Motor neuron (in vitro differentiated cells): ENCODE data around the gene SPATA13. TPM values are rescaled to one million over a fixed set of nuclear protein-coding genes. Genes with fewer than 3 reads are reported as not detected.
"Not testable (repeated sequence)": the region's sequence is repeated elsewhere in the genome, so short reads cannot be mapped to it uniquely, and the experiment has no call there.

Experiments used
- ATAC-seq, 8 experiments: fragments of 200-7000 bp; cut with Tn5 transposase; replicated peaks in 6 of 8; 2 replicates each; pipeline ENCODE4 v1.8.0; 2021; ENCODE audit warnings: mild to moderate bottlenecking in 8 of 8, moderate library complexity in 8 of 8
- H3K27ac ChIP-seq, 2 donors: fragments of 250-450 bp; sonication (Bioruptor Pico); 2 replicates each; pipeline ENCODE4 v1.9.0; 2021; ENCODE audit warnings: antibody characterized with exemption in 2 of 2, mild to moderate bottlenecking in 2 of 2, moderate library complexity in 1 of 2
- H3K4me1 ChIP-seq, 2 donors: fragments of 250-450 bp; sonication (Bioruptor Pico); replicated peaks in 1 of 2; 2 replicates each; pipeline ENCODE4 v1.6.1; 2021; ENCODE audit warnings: antibody characterized with exemption in 2 of 2, mild to moderate bottlenecking in 2 of 2, moderate library complexity in 1 of 2
- H3K4me3 ChIP-seq, 5 donors: fragments of 250-450 bp; sonication (Bioruptor Pico); 2 replicates each; pipeline ENCODE4 v1.9.0; 2021; ENCODE audit warnings: antibody characterized with exemption in 5 of 5, mild to moderate bottlenecking in 5 of 5, moderate library complexity in 4 of 5
- WGBS, 10 experiments: fragments of 450-650 bp; shearing (Covaris generic); methylation state at CpG; one replicate each; pipeline ENCODE4 v1.0.0; 2022; 5-methylcytosine and 5-hydroxymethylcytosine counted together
- in situ Hi-C, 9 experiments: fragments of 400-800 bp; cut with MboI; loops; one replicate each; pipeline ENCODE4 v1.15.0; 2021; ENCODE audit warnings: low sequenced_read_pairs in 9 of 9, low pct_unique_long_range_greater_than_20kb in 2 of 9; ENCODE audit not compliant: unreplicated experiment in 9 of 9
- total RNA-seq, 8 experiments: library from RNA; unstranded; fragments of 300-600 nt; gene quantifications; 2 replicates each; pipeline versions ENCODE4 v1.2.3 to v1.2.4, GENCODE V29; 2022

The SPATA13 gene
- total RNA-seq, 8 experiments from 2014 or later: 1.3 to 25.2 (median 8.8) TPM

- 63 to 100% (median 98%) methylated on average over 1 to 8 of the region's 8 CpGs for WGBS, 10 experiments
- in situ Hi-C loops: no loop called here
- no peaks in the 10 kb centered on the region for H3K4me1 ChIP-seq
- no peak overlapping the region for H3K4me3 ChIP-seq
- no peak overlapping the region for H3K27ac ChIP-seq
- no peak for ATAC-seq
Measured at GRCh38 chr13:24194447-24194846, 33.9 kb downstream of the SPATA13 start.

- Histone ChIP-seq H3K4me1 (peaks cover 1 to 7% of the 10 kb centered on the region in 2 donors), H3K4me3 (no peak overlapping the region), H3K27ac (no peak overlapping the region)
- ATAC-seq: no peak
- 44 to 89% (median 75%) methylated on average over 1 of the region's 1 CpG; no CpG with 5 or more reads in 4 of the 10 experiments for WGBS, 10 experiments
- in situ Hi-C loops: no loop called here
Measured at GRCh38 chr13:24195626-24196025, 35.1 kb downstream of the SPATA13 start.

- WGBS, 10 experiments: 40 to 100% (median 70%) methylated on average over 1 to 4 of the region's 4 CpGs
- no peak for ATAC-seq
- in situ Hi-C loops: no loop called here
- Histone ChIP-seq H3K4me1 (peaks cover 5 to 11% of the 10 kb centered on the region in 2 donors), H3K27ac (no peak overlapping the region), H3K4me3 (no peak overlapping the region)
Measured at GRCh38 chr13:24196593-24197197, 36.2 kb downstream of the SPATA13 start.

GRCh38 chr13:24199016-24199415, 38.5 kb downstream of the SPATA13 start:
- Histone ChIP-seq H3K4me3 (no peak overlapping the region), H3K27ac (no peak overlapping the region), H3K4me1 (peaks cover 15 to 21% of the 10 kb centered on the region in 2 donors)
- 33 to 100% (median 92%) methylated on average over 1 to 9 of the region's 9 CpGs; no CpG with 5 or more reads in 1 of the 10 experiments for WGBS, 10 experiments
- no peak for ATAC-seq
- in situ Hi-C loops: no loop called here

GRCh38 chr13:24202215-24202614, 41.7 kb downstream of the SPATA13 start:
- ATAC-seq: no peak
- Histone ChIP-seq H3K27ac (no peak overlapping the region), H3K4me1 (peaks cover 16 to 29% of the 10 kb centered on the region in 2 donors), H3K4me3 (no peak overlapping the region)
- in situ Hi-C loops: loop anchor here in 6 of 9 experiments (25.0 kb wide), 4 partner anchors 140 to 290 kb away; no protein-coding TSS in a partner anchor
- WGBS, 10 experiments: 56 to 94% (median 81%) methylated on average over 2 to 7 of the region's 7 CpGs; no CpG with 5 or more reads in 1 of the 10 experiments

GRCh38 chr13:24203273-24203672, 42.8 kb downstream of the SPATA13 start:
- ATAC-seq: peak in 3 of 8 experiments; percentile 32 to 68 (median 50)
- in situ Hi-C loops: loop anchor here in 6 of 9 experiments (25.0 kb wide), 4 partner anchors 141 to 291 kb away; no protein-coding TSS in a partner anchor
- no peak overlapping the region for H3K27ac ChIP-seq
- 8 to 67% (median 29%) methylated on average over 1 to 3 of the region's 3 CpGs; no CpG with 5 or more reads in 1 of the 10 experiments for WGBS, 10 experiments
- H3K4me1 ChIP-seq: peaks cover 16 to 29% of the 10 kb centered on the region in 2 donors
- H3K4me3 ChIP-seq: no peak overlapping the region

GRCh38 chr13:24203811-24204210, 43.3 kb downstream of the SPATA13 start:
- ATAC-seq: peak in 3 of 8 experiments; percentile 51 to 88 (median 61)
- H3K4me3 ChIP-seq: no peak overlapping the region
- in situ Hi-C loops: loop anchor here in 6 of 9 experiments (25.0 kb wide), 4 partner anchors 142 to 292 kb away; no protein-coding TSS in a partner anchor
- H3K4me1 ChIP-seq: peaks cover 16 to 29% of the 10 kb centered on the region in 2 donors
- WGBS, 10 experiments: 8 to 90% (median 50%) methylated on average over 1 of the region's 1 CpG; no CpG with 5 or more reads in 5 of the 10 experiments
- no peak overlapping the region for H3K27ac ChIP-seq

- peaks cover 16 to 26% of the 10 kb centered on the region in 2 donors for H3K4me1 ChIP-seq
- not testable (repeated sequence) for H3K27ac ChIP-seq, H3K4me3 ChIP-seq, ATAC-seq
- 80 to 100% (median 100%) methylated on average over 1 of the region's 1 CpG; no CpG with 5 or more reads in 3 of the 10 experiments for WGBS, 10 experiments
- in situ Hi-C loops: loop anchor here in 6 of 9 experiments (25.0 kb wide), 4 partner anchors 143 to 293 kb away; no protein-coding TSS in a partner anchor
Measured at GRCh38 chr13:24205076-24205475, 44.6 kb downstream of the SPATA13 start.

- in situ Hi-C loops: loop anchor here in 6 of 9 experiments (25.0 kb wide), 4 partner anchors 146 to 296 kb away; no protein-coding TSS in a partner anchor
- no peak overlapping the region for H3K4me3 ChIP-seq
- WGBS, 10 experiments: 0 to 85% (median 33%) methylated on average over 1 to 7 of the region's 7 CpGs; no CpG with 5 or more reads in 2 of the 10 experiments
- H3K4me1 ChIP-seq: peaks cover 11 to 17% of the 10 kb centered on the region in 2 donors
- no peak overlapping the region for H3K27ac ChIP-seq
- peak in 6 of 8 experiments; percentile 22 to 99 (median 56) for ATAC-seq
Measured at GRCh38 chr13:24207841-24208667, 47.5 kb downstream of the SPATA13 start.

- WGBS, 10 experiments: 60 to 100% (median 96%) methylated on average over 1 to 5 of the region's 5 CpGs
- Histone ChIP-seq H3K27ac (no peak overlapping the region), H3K4me1 (peaks cover under 1 to 6% of the 10 kb centered on the region in 2 donors), H3K4me3 (no peak overlapping the region)
- in situ Hi-C loops: loop anchor here in 6 of 9 experiments (25.0 kb wide), 4 partner anchors 147 to 297 kb away; no protein-coding TSS in a partner anchor
- no peak for ATAC-seq
Measured at GRCh38 chr13:24209138-24209537, 48.6 kb downstream of the SPATA13 start.

GRCh38 chr13:24212254-24212653, 51.7 kb downstream of the SPATA13 start:
- Histone ChIP-seq H3K4me1 (peaks cover 8 to 14% of the 10 kb centered on the region in 2 donors), H3K4me3 (no peak overlapping the region), H3K27ac (no peak overlapping the region)
- no peak for ATAC-seq
- WGBS, 10 experiments: 60 to 100% (median 86%) methylated on average over 1 to 5 of the region's 5 CpGs; no CpG with 5 or more reads in 1 of the 10 experiments
- in situ Hi-C loops: loop anchor here in 7 of 9 experiments (10.0 to 25.0 kb wide), 5 partner anchors 150 to 300 kb away; no protein-coding TSS in a partner anchor

- in situ Hi-C loops: loop anchor here in 7 of 9 experiments (10.0 to 25.0 kb wide), 5 partner anchors 150 to 300 kb away; no protein-coding TSS in a partner anchor
- H3K4me3 ChIP-seq: no peak overlapping the region
- ATAC-seq: no peak
- 40 to 95% (median 79%) methylated on average over 2 to 6 of the region's 7 CpGs; no CpG with 5 or more reads in 2 of the 10 experiments for WGBS, 10 experiments
- no peak overlapping the region for H3K27ac ChIP-seq
- H3K4me1 ChIP-seq: peaks cover 9 to 14% of the 10 kb centered on the region in 2 donors
Measured at GRCh38 chr13:24212674-24213073, 52.2 kb downstream of the SPATA13 start.
